Measurements from ENCODE around the gene SEC11C.
"Not testable (repeated sequence)": the region's sequence is repeated elsewhere in the genome, so short reads cannot be mapped to it uniquely, and the experiment has no call there.

SEC11C gene

GRCh38 chr18:59139615-59140301, at the start of gene SEC11C:
TSS of gene SEC11C (plus strand) at chr18:59139884. CDS start at chr18:59139949, 65 bp downstream.
- DNase-seq (ENCODE audit: low read depth): peak; percentile 88

- DNase-seq (ENCODE audit: low read depth): no peak
Observed at GRCh38 chr18:59090966-59091603, 48.6 kb upstream of the SEC11C start.

GRCh38 chr18:59093668-59094067, 46.0 kb upstream of the SEC11C start:
- DNase-seq (ENCODE audit: low read depth): no peak

GRCh38 chr18:59094569-59094968, 45.1 kb upstream of the SEC11C start:
- DNase-seq (ENCODE audit: low read depth): no peak

GRCh38 chr18:59096098-59096789, 43.4 kb upstream of the SEC11C start:
- no peak for DNase-seq (ENCODE audit: low read depth)

- no peak for DNase-seq (ENCODE audit: low read depth)
Observed at GRCh38 chr18:59101830-59102414, 37.8 kb upstream of the SEC11C start.

GRCh38 chr18:59109375-59109774, 30.3 kb upstream of the SEC11C start:
- no peak for DNase-seq (ENCODE audit: low read depth)

- DNase-seq (ENCODE audit: low read depth): no peak
Observed at GRCh38 chr18:59114160-59114559, 25.5 kb upstream of the SEC11C start.

- no peak for DNase-seq (ENCODE audit: low read depth)
Observed at GRCh38 chr18:59123588-59124369, 15.9 kb upstream of the SEC11C start.

GRCh38 chr18:59124370-59124704, 15.3 kb upstream of the SEC11C start:
- no peak for DNase-seq (ENCODE audit: low read depth)

- no peak for DNase-seq (ENCODE audit: low read depth)
Observed at GRCh38 chr18:59127047-59127446, 12.6 kb upstream of the SEC11C start.

GRCh38 chr18:59129951-59130703, 9.6 kb upstream of the SEC11C start:
- DNase-seq (ENCODE audit: low read depth): no peak

GRCh38 chr18:59132810-59133465, 6.7 kb upstream of the SEC11C start:
- no peak for DNase-seq (ENCODE audit: low read depth)

- DNase-seq (ENCODE audit: low read depth): peak; percentile 90
Observed at GRCh38 chr18:59139291-59139614, 431 bp upstream of the SEC11C start.

GRCh38 chr18:59140302-59140885, 710 bp downstream of the SEC11C start:
- DNase-seq (ENCODE audit: low read depth): no peak

GRCh38 chr18:59141294-59142068, 1.8 kb downstream of the SEC11C start:
- no peak for DNase-seq (ENCODE audit: low read depth)

- no peak for DNase-seq (ENCODE audit: low read depth)
Observed at GRCh38 chr18:59142274-59142673, 2.6 kb downstream of the SEC11C start.

- not testable (repeated sequence) for DNase-seq (ENCODE audit: low read depth)
Observed at GRCh38 chr18:59142800-59143416, 3.2 kb downstream of the SEC11C start.

GRCh38 chr18:59143441-59143840, 3.8 kb downstream of the SEC11C start:
- DNase-seq (ENCODE audit: low read depth): no peak

Data from activated T-cell treated with anti-CD3 and anti-CD28 coated beads for 1 hour (primary cell).